Uterus (tissue), 4 donors: ENCODE measurements around the gene ITCH. TPM values are rescaled to one million over a fixed set of nuclear protein-coding genes. Genes with fewer than 3 reads are reported as not detected.
"Not testable (repeated sequence)": the region's sequence is repeated elsewhere in the genome, so short reads cannot be mapped to it uniquely, and the experiment has no call there.

Source experiments
- DNase-seq, 2 donors: peaks; one replicate each; pipeline ENCODE4 v3.0.0-alpha.2; 2019 to 2020
- H3K27ac ChIP-seq, 2 donors: fragments of 200-600 bp; sonication (generic); 1 replicate in 1 of 2; 2 replicates in 1 of 2; pipeline ENCODE4 v1.5.1; 2016 to 2018
- H3K27me3 ChIP-seq, 2 donors: fragments of 200-600 bp; sonication (generic); one replicate each; pipeline ENCODE4 v1.5.1; 2018 to 2019; ENCODE audit warnings: control low read depth in 1 of 2
- H3K36me3 ChIP-seq, 2 donors: fragments of 200-600 bp; sonication (generic); one replicate each; pipeline ENCODE4 v1.5.1; 2019; ENCODE audit warnings: control low read depth in 1 of 2
- H3K4me1 ChIP-seq, 2 donors: fragments of 200-600 bp; sonication (generic); one replicate each; pipeline ENCODE4 v1.5.1; 2018 to 2019; ENCODE audit warnings: control low read depth in 1 of 2
- H3K4me3 ChIP-seq, 2 donors: fragments of 200-600 bp; sonication (generic); 1 replicate in 1 of 2; 2 replicates in 1 of 2; pipeline ENCODE4 v1.5.1; 2018 to 2019; ENCODE audit warnings: mild to moderate bottlenecking in 1 of 2
- H3K9me3 ChIP-seq, 2 donors: fragments of 200-600 bp; sonication (generic); one replicate each; pipeline ENCODE4 v1.5.1; 2019; ENCODE audit warnings: control low read depth in 1 of 2
- CTCF ChIP-seq, 4 experiments: fragments of 200-600 bp in 2 of 4; fragments of 450-650 bp in 2 of 4; sonication (generic) in 2 of 4; IDR thresholded peaks; one replicate each; pipeline ENCODE4 v1.5.1; 2016 to 2019; ENCODE audit warnings: antibody characterized with exemption in 4 of 4, mild to moderate bottlenecking in 2 of 4, moderate library complexity in 1 of 4
- POLR2A ChIP-seq, 2 donors: fragments of 450-650 bp; IDR thresholded peaks; one replicate each; pipeline ENCODE4 v1.6.1; 2016; ENCODE audit warnings: antibody characterized with exemption in 2 of 2, mild to moderate bottlenecking in 1 of 2, moderate library complexity in 1 of 2
- intact Hi-C: fragments of 100-400 bp; cut with DNase I; formaldehyde crosslinking; loops from one replicate; pipeline ENCODE4 v1.15.1; 2023; ENCODE audit warnings: low total_unique reads
- total RNA-seq, 4 donors: library from RNA; depleted of rRNA in 3 of 4; stranded (reverse); fragments of >200 nt in 3 of 4; gene quantifications; one replicate each; pipeline versions ENCODE4 v1.1.0 to v1.2.4, GENCODE V29; 2014 to 2023
- donor health status: DM: yes; HTN: yes; CAD: no.

Gene ITCH
- total RNA-seq, 4 donors from 2014 or later: 35.6 to 97.9 (median 65.4) TPM

DNA sequence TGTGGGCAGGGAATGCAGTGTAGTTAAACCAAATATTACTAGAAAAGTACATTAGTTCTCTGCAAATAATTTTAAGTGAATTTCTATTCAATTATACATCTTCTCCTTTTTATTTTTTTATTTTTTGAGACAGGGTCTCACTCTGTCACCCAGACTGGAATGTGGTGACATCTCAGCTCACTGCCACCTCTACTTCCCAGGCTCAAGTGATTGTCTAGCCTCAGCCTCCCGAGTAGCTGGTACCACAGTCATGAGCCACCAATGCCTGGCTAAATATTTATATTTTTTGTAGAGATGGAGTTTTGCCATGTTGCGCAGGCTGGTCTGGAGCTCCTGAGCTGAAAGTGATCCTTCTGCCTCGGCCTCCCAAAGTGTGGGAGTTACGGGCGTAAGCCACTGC is 76.1 kb downstream of the ITCH start:
- no peak overlapping the region for H3K4me3 ChIP-seq
- H3K9me3 ChIP-seq: no peaks in the 10 kb centered on the region
- H3K36me3 ChIP-seq: peaks cover 0 to 2% of the 10 kb centered on the region in 2 donors
- no peaks in the 10 kb centered on the region for H3K4me1 ChIP-seq
- no peak for TF ChIP-seq CTCF (IDR thresholded peaks at IDR 0.05)
- TF ChIP-seq POLR2A (IDR thresholded peaks at IDR 0.05): no peak
- DNase-seq: no peak
- intact Hi-C loops: no loop called here
- H3K27me3 ChIP-seq: no peaks in the 10 kb centered on the region
- H3K27ac ChIP-seq: no peak overlapping the region

DNA sequence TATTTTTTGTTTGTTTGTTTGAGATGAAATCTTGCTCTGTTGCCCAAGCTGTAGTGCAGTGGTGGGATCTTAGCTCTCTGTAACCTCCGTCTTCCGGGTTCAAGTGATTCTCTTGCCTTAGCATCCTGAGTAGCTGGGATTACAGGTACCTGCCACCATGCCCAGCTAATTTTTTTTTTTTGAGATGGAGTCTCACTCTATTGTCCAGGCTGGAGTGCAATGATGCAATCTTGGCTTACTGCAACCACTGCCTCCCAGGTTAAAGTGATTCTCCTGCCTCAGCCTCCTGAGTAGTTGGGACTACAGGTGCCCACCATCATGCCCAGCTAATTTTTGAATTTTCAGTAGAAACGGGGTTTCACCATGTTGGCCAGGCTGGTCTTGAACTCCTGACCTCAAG is 78.3 kb downstream of the ITCH start:
- H3K4me3 ChIP-seq, H3K27ac ChIP-seq, H3K4me1 ChIP-seq, H3K9me3 ChIP-seq, H3K36me3 ChIP-seq, H3K27me3 ChIP-seq, DNase-seq, intact Hi-C loops: not testable (repeated sequence)

DNA sequence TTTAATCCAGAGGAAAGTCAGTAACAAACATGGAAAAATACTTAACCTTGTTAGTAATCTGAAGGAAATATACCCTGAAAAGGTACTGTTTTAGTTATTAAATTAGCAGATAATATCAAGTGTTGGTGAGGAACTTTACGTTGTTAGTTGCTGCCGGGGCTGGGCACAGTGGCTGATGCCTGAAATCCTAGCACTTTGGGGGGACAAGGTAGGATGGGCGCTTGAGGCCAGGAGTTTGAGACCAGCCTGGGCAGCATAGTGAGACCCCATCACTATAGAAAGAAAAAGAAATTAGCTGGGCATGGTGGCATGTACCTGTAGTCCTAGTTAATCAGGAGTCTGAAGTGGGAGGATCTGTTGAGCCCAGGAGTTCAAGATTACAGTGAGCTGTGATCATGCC is 80.5 kb downstream of the ITCH start:
- intact Hi-C loops: no loop called here
- TF ChIP-seq CTCF (IDR thresholded peaks at IDR 0.05): no peak
- no peak for TF ChIP-seq POLR2A (IDR thresholded peaks at IDR 0.05)
- H3K36me3 ChIP-seq: peaks cover 0 to 2% of the 10 kb centered on the region in 2 donors
- H3K27me3 ChIP-seq: no peaks in the 10 kb centered on the region
- H3K27ac ChIP-seq: no peak overlapping the region
- no peaks in the 10 kb centered on the region for H3K4me1 ChIP-seq
- H3K9me3 ChIP-seq: no peaks in the 10 kb centered on the region
- H3K4me3 ChIP-seq: no peak overlapping the region
- no peak for DNase-seq

- Histone ChIP-seq H3K36me3 (peaks cover 0 to 2% of the 10 kb centered on the region in 2 donors), H3K27me3 (no peaks in the 10 kb centered on the region), H3K4me3 (no peak overlapping the region), H3K9me3 (no peaks in the 10 kb centered on the region), H3K27ac (peak overlapping the region in 1 of 2 donors; percentile 63), H3K4me1 (no peaks in the 10 kb centered on the region)
- DNase-seq: no peak
- no peak for TF ChIP-seq CTCF (IDR thresholded peaks at IDR 0.05)
- no peak for TF ChIP-seq POLR2A (IDR thresholded peaks at IDR 0.05)
- intact Hi-C loops: no loop called here
These were observed 82.3 kb downstream of the ITCH start for GRCh38 chr20:34445177-34446065.

GRCh38 chr20:34448517-34448916 is 85.4 kb downstream of the ITCH start:
- no peaks in the 10 kb centered on the region for H3K9me3 ChIP-seq
- TF ChIP-seq CTCF (IDR thresholded peaks at IDR 0.05): no peak
- TF ChIP-seq POLR2A (IDR thresholded peaks at IDR 0.05): no peak
- H3K4me3 ChIP-seq: no peak overlapping the region
- H3K36me3 ChIP-seq: no peaks in the 10 kb centered on the region
- intact Hi-C loops: no loop called here
- no peak for DNase-seq
- no peak overlapping the region for H3K27ac ChIP-seq
- no peaks in the 10 kb centered on the region for H3K4me1 ChIP-seq
- no peaks in the 10 kb centered on the region for H3K27me3 ChIP-seq
